GM18951 (cell line): ENCODE data around the gene ANAPC5.

Experiments
- POLR2A ChIP-seq: IDR thresholded peaks from 4 replicates; pipeline ENCODE4 v1.6.1; 2011; ENCODE audit warnings: mild to moderate bottlenecking; ENCODE audit not compliant: insufficient read length, insufficient read depth; ENCODE audit errors: extremely low read depth
- in situ Hi-C: fragments of 300-500 bp; cut with MboI; formaldehyde crosslinking; loops from one replicate; pipeline ENCODE4 v1.12.0; 2022; ENCODE audit warnings: low sequenced_read_pairs, mixed read lengths, inconsistent platforms; ENCODE audit not compliant: unreplicated experiment

ANAPC5 gene

GRCh38 chr12:121279507-121279915, 72.7 kb downstream of the ANAPC5 start:
- in situ Hi-C loops = no loop called here
- TF ChIP-seq POLR2A = no peak

- in situ Hi-C loops = no loop called here
- no peak for TF ChIP-seq POLR2A
Observed at GRCh38 chr12:121279071-121279375, 73.2 kb downstream of the ANAPC5 start.

- in situ Hi-C loops = no loop called here
- no peak for TF ChIP-seq POLR2A
Observed at GRCh38 chr12:121278169-121279070, 73.8 kb downstream of the ANAPC5 start.

- no peak for TF ChIP-seq POLR2A
- in situ Hi-C loops = no loop called here
Observed at GRCh38 chr12:121277374-121277759, 74.8 kb downstream of the ANAPC5 start.

- no peak for TF ChIP-seq POLR2A
- in situ Hi-C loops = no loop called here
Observed at GRCh38 chr12:121274036-121274763, 78.0 kb downstream of the ANAPC5 start.

- TF ChIP-seq POLR2A = no peak
- in situ Hi-C loops = no loop called here
Observed at GRCh38 chr12:121273364-121273896, 78.8 kb downstream of the ANAPC5 start.

- no peak for TF ChIP-seq POLR2A
- in situ Hi-C loops = no loop called here
Observed at GRCh38 chr12:121267822-121268221, 84.4 kb downstream of the ANAPC5 start.

GRCh38 chr12:121264951-121265515, 87.2 kb downstream of the ANAPC5 start:
- TF ChIP-seq POLR2A = no peak
- in situ Hi-C loops = no loop called here

GRCh38 chr12:121264135-121264534, 88.1 kb downstream of the ANAPC5 start:
- in situ Hi-C loops = no loop called here
- TF ChIP-seq POLR2A = no peak

- in situ Hi-C loops = no loop called here
- TF ChIP-seq POLR2A = no peak
Observed at GRCh38 chr12:121263206-121263935, 88.8 kb downstream of the ANAPC5 start.

GRCh38 chr12:121261398-121261797, 90.8 kb downstream of the ANAPC5 start:
- TF ChIP-seq POLR2A = no peak
- in situ Hi-C loops = no loop called here

- no peak for TF ChIP-seq POLR2A
- in situ Hi-C loops = no loop called here
Observed at GRCh38 chr12:121260091-121260490, 92.1 kb downstream of the ANAPC5 start.

- no peak for TF ChIP-seq POLR2A
- in situ Hi-C loops = no loop called here
Observed at GRCh38 chr12:121259074-121259473, 93.1 kb downstream of the ANAPC5 start.
